Stomach (tissue), 9 donors: ENCODE data around the gene PKIB. TPM values are rescaled to one million over a fixed set of nuclear protein-coding genes. Genes with fewer than 3 reads are reported as not detected.

Experiments used
- DNase-seq, 2 donors: peaks; one replicate each; pipeline versions ENCODE4 v3.0.0 to v3.0.0-alpha.2; 2013 to 2019
- H3K27ac ChIP-seq, 5 donors: fragments of 200-600 bp in 4 of 5; sonication (generic) in 4 of 5; one replicate each; pipeline ENCODE4 v1.5.1; 2013 to 2019; ENCODE audit warnings: mild to moderate bottlenecking in 1 of 5, moderate library complexity in 1 of 5
- H3K27me3 ChIP-seq, 3 donors: fragments of 200-600 bp; sonication (generic); one replicate each; pipeline ENCODE4 v1.5.1; 2017 to 2019; ENCODE audit warnings: mixed run types in 1 of 3
- H3K36me3 ChIP-seq, 4 donors: fragments of 200-600 bp; sonication (generic); 1 replicate in 3 of 4; 2 replicates in 1 of 4; pipeline ENCODE4 v1.5.1; 2016 to 2019
- H3K4me1 ChIP-seq, 4 donors: fragments of 200-600 bp; sonication (generic); one replicate each; pipeline ENCODE4 v1.5.1; 2016 to 2019
- H3K4me3 ChIP-seq, 4 donors: fragments of 200-600 bp; sonication (generic) in 3 of 4; one replicate each; pipeline ENCODE4 v1.5.1; 2016 to 2019; ENCODE audit warnings: mild to moderate bottlenecking in 1 of 4
- H3K9me3 ChIP-seq, 4 donors: fragments of 200-600 bp; sonication (generic); one replicate each; pipeline ENCODE4 v1.5.1; 2016 to 2019
- EP300 ChIP-seq: sonication (generic); formaldehyde crosslinking; IDR thresholded peaks from one replicate; pipeline ENCODE4 v1.6.1; 2017; ENCODE audit warnings: antibody characterized with exemption
- POLR2A ChIP-seq, 4 donors: fragments of 450-650 bp; IDR thresholded peaks; one replicate each; pipeline ENCODE4 v1.6.1; 2016; ENCODE audit warnings: antibody characterized with exemption in 4 of 4, control low read depth in 2 of 4, mild to moderate bottlenecking in 1 of 4, moderate library complexity in 1 of 4
- POLR2AphosphoS5 ChIP-seq, 3 donors: sonication (generic); formaldehyde crosslinking; IDR thresholded peaks; one replicate each; pipeline ENCODE4 v1.6.1; 2016; ENCODE audit warnings: antibody characterized with exemption in 3 of 3
- WGBS, 5 donors: extraction: QIAGEN DNeasy Blood & Tissue Kit in 3 of 5; methylation state at CpG; one replicate each; pipeline versions ENCODE4 v1.1.5 to v1.1.7; 2013 to 2018; 5-methylcytosine and 5-hydroxymethylcytosine counted together
- intact Hi-C: fragments of 100-400 bp; cut with DNase I; formaldehyde crosslinking; loops from one replicate; pipeline ENCODE4 v1.15.1; 2023; ENCODE audit warnings: low total_unique reads
- polyA plus RNA-seq, 3 donors: library from polyadenylated mRNA; stranded (reverse); fragments of 200-250 nt; gene quantifications; one replicate each; pipeline ENCODE4 v1.2.3, GENCODE V29; 2013
- total RNA-seq, 5 donors: library from RNA; depleted of rRNA; stranded (reverse); fragments of >200 nt; gene quantifications; one replicate each; pipeline versions ENCODE4 v1.1.0 to v1.2.3, GENCODE V29; 2014 to 2016
- TF ChIP-seq, protein P1 (sequence below), 7 experiments: fragments of 450-650 bp in 4 of 7; fragments of 200-600 bp in 3 of 7; sonication (generic) in 3 of 7; IDR thresholded peaks; one replicate each; pipeline ENCODE4 v1.5.1; 2016 to 2019; ENCODE audit warnings: antibody characterized with exemption in 7 of 7, control low read depth in 2 of 7, mild to moderate bottlenecking in 1 of 7
- donor health status: healthy with polysubstance abuse.
- donor health status: Bipolar disorder and iron deficiency.
- donor health status: healthy.

The PKIB gene
- total and polyA plus RNA-seq, 8 donors, result 7.6 to 128 (median 26.4) TPM

DNA sequence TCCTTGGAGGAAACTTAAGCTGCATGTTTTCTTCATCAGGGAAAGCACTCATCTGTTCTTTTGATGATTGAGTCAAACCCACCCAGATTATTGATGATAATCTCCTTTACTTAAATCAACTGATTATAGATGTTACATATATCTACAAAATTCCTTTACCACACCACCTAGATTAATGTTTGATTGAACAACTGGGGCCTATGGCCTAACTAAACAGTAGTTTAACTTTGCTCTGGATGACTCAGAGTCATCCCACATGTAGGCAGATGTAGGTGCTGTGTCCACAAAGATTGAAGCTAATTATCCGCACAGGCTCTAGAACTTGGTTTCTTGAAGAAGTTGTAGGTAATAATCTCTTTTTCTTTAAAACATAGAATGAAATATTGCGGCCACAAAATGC is 42.2 kb downstream of the PKIB start:
- H3K4me3 ChIP-seq, result no peak overlapping the region
- peaks cover 0 to 5% (median 0%) of the 10 kb centered on the region in 4 donors for H3K4me1 ChIP-seq
- peak in 1 of 2 donors; percentile 37 for DNase-seq
- no peaks in the 10 kb centered on the region for H3K27me3 ChIP-seq
- intact Hi-C loops, result no loop called here
- H3K9me3 ChIP-seq, result no peaks in the 10 kb centered on the region
- 80 to 90% (median 81%) methylated on average over 2 of the region's 2 CpGs for WGBS, 5 donors
- TF ChIP-seq, protein P1, sequence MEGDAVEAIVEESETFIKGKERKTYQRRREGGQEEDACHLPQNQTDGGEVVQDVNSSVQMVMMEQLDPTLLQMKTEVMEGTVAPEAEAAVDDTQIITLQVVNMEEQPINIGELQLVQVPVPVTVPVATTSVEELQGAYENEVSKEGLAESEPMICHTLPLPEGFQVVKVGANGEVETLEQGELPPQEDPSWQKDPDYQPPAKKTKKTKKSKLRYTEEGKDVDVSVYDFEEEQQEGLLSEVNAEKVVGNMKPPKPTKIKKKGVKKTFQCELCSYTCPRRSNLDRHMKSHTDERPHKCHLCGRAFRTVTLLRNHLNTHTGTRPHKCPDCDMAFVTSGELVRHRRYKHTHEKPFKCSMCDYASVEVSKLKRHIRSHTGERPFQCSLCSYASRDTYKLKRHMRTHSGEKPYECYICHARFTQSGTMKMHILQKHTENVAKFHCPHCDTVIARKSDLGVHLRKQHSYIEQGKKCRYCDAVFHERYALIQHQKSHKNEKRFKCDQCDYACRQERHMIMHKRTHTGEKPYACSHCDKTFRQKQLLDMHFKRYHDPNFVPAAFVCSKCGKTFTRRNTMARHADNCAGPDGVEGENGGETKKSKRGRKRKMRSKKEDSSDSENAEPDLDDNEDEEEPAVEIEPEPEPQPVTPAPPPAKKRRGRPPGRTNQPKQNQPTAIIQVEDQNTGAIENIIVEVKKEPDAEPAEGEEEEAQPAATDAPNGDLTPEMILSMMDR (IDR thresholded peaks at IDR 0.05), result no peak
- peak in 2 of 3 donors; percentile 21 to 42 for TF ChIP-seq POLR2AphosphoS5 (IDR thresholded peaks at IDR 0.05)
- peak overlapping the region in 3 of 5 donors; percentile 45 to 57 (median 51) for H3K27ac ChIP-seq
- no peaks in the 10 kb centered on the region for H3K36me3 ChIP-seq

DNA sequence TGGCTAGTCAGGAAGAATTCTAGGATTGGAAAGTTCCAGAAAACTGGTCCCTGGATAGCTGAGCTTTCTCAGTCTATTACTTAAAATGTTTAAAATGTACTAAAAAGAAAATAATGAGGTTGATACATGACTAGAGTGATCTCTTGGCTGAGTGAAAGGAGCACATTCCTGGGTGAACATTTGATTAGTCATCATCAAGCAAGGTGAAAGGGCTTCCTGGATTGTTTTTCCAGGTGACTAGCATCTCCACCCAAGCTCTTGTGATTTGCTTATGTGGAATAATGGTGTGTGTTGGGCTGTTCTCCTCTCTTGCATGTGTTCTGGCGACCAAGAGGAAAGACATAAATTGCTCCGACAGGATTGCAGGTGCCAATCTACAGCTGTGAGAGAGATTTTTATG is 42.9 kb downstream of the PKIB start:
- H3K4me3 ChIP-seq, result no peak overlapping the region
- peak in 1 of 2 donors; percentile 16 for DNase-seq
- peaks cover 0 to 9% (median 0%) of the 10 kb centered on the region in 4 donors for H3K4me1 ChIP-seq
- H3K27ac ChIP-seq, result peak overlapping the region in 3 of 5 donors; percentile 45 to 57 (median 51)
- no peaks in the 10 kb centered on the region for H3K27me3 ChIP-seq
- H3K9me3 ChIP-seq, result no peaks in the 10 kb centered on the region
- intact Hi-C loops, result no loop called here
- H3K36me3 ChIP-seq, result no peaks in the 10 kb centered on the region
- no peak for TF ChIP-seq POLR2A (IDR thresholded peaks at IDR 0.05)
- TF ChIP-seq, protein P1 (IDR thresholded peaks at IDR 0.05), result no peak
- TF ChIP-seq POLR2AphosphoS5 (IDR thresholded peaks at IDR 0.05), result peak in 1 of 3 donors; percentile 29
- no peak for TF ChIP-seq EP300
- 41 to 82% (median 49%) methylated on average over 2 of the region's 2 CpGs for WGBS, 5 donors

DNA sequence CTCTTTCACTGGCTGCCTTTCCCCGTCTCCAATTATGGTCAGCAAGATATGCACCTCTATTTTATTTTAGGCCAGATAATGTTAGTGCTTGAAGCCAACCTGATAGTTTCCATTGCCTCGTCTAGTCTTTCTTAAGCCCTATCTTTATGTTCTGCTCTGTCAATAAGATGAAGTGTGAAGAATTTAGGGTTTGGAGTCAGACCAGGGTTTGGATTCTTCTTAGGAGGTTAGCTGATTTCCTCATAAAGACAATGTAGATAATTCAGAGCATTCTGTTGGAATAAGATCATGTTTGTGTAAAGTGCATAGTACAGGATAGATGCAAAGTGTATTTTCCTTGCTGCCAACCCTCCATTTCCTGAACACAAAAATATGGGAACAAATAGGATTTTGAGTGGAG is 43.8 kb downstream of the PKIB start:
- Histone ChIP-seq H3K27me3 (no peaks in the 10 kb centered on the region), H3K4me1 (peaks cover 0 to 9% (median 0%) of the 10 kb centered on the region in 4 donors), H3K4me3 (no peak overlapping the region), H3K36me3 (no peaks in the 10 kb centered on the region), H3K27ac (peak overlapping the region in 3 of 5 donors; percentile 50 to 57 (median 51)), H3K9me3 (no peaks in the 10 kb centered on the region)
- no peak for DNase-seq
- 66 to 90% (median 72%) methylated on average over 2 of the region's 2 CpGs for WGBS, 5 donors
- TF ChIP-seq EP300 (no peak), POLR2A (IDR thresholded peaks at IDR 0.05) (no peak), POLR2AphosphoS5 (IDR thresholded peaks at IDR 0.05) (no peak)
- TF ChIP-seq, protein P1 (IDR thresholded peaks at IDR 0.05), result no peak
- intact Hi-C loops, result no loop called here

DNA sequence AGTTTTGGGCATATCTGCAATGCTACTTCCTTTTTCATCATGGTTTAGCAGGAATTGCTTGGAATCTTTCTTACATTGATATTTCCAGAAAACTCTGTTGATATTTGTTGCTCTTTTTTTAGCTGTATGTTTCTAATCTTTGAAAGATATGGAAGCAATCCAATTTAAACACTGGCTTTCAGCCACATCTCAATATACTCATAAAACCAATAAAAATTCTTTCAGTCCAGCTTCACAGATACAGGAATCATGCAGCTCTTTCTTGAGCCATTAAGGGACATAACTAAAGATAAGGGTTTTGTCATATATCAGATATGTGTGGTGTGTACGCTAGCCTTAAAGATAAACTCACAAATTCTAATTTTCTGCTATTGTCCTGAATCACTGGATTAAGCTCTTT is 47.4 kb downstream of the PKIB start:
- TF ChIP-seq EP300 (no peak), POLR2AphosphoS5 (IDR thresholded peaks at IDR 0.05) (no peak), POLR2A (IDR thresholded peaks at IDR 0.05) (no peak)
- TF ChIP-seq, protein P1 (IDR thresholded peaks at IDR 0.05), result no peak
- intact Hi-C loops, result no loop called here
- no peak overlapping the region for H3K27ac ChIP-seq

More for the DNA sequence above, 47.4 kb downstream of the PKIB start:
- Histone ChIP-seq H3K27me3 (no peaks in the 10 kb centered on the region), H3K4me1 (peaks cover 0 to 9% (median 0%) of the 10 kb centered on the region in 4 donors), H3K4me3 (no peak overlapping the region), H3K9me3 (no peaks in the 10 kb centered on the region), H3K36me3 (no peaks in the 10 kb centered on the region)
- DNase-seq, result peak in 1 of 2 donors; percentile 32
- 22 to 56% (median 29%) methylated on average over 1 of the region's 1 CpG for WGBS, 5 donors
